ENCODE measurements around the gene AEBP1.
A peak's percentile ranks its signal among the peaks of the same experiment; 100 is the strongest.

AEBP1 gene

GRCh38 chr7:44101303-44101965 lies 2.7 kb upstream of the AEBP1 start:
- Histone ChIP-seq H4K8ac (ENCODE audit: low read depth, low read length) (no peak overlapping the region), H2BK5ac (ENCODE audit: low read length) (peak overlapping the region; percentile 69), H3K36me3 (replicated peaks in 1 of 2; ENCODE audit: control insufficient read depth in 2 of 2, insufficient read depth in 2 of 2, low read length in 2 of 2) (no peaks in the 10 kb centered on the region), H3K4ac (ENCODE audit: low read length) (no peak overlapping the region), H3K79me1 (ENCODE audit: low read depth, low read length) (no peaks in the 10 kb centered on the region), H3K4me1 (ENCODE audit: control insufficient read depth in 2 of 2, insufficient read depth in 1 of 2, low read depth in 1 of 2, low read length in 2 of 2) (peaks cover 8 to 14% of the 10 kb centered on the region in 2 donors), H2BK15ac (ENCODE audit: low read length) (no peak overlapping the region), H3K14ac (ENCODE audit: low read length) (no peak overlapping the region), H3K27ac (replicated peaks; ENCODE audit: low read length) (no peak overlapping the region), H2BK12ac (ENCODE audit: low read length) (no peak overlapping the region), H4K91ac (ENCODE audit: low read depth, low read length, poor library complexity) (no peak overlapping the region), H3K9ac (ENCODE audit: low read depth, low read length, poor library complexity) (peak overlapping the region; percentile 30), H3K4me2 (ENCODE audit: insufficient read depth, low read length, poor library complexity, severe bottlenecking) (no peak overlapping the region), H3K18ac (ENCODE audit: low read length) (peak overlapping the region; percentile 27), H2BK120ac (ENCODE audit: low read depth, low read length) (peak overlapping the region; percentile 39), H2AK5ac (ENCODE audit: low read depth, low read length) (peak overlapping the region; percentile 60), H3K27me3 (ENCODE audit: control insufficient read depth in 3 of 3, insufficient read depth in 3 of 3, low read depth in 1 of 3, low read length in 3 of 3) (peaks cover 0 to 8% (median 5%) of the 10 kb centered on the region in 3 experiments), H3K4me3 (ENCODE audit: low read length in 2 of 2) (no peak overlapping the region), H2AFZ (ENCODE audit: low read length) (peak overlapping the region; percentile 88), H3K23ac (ENCODE audit: low read depth, low read length, poor library complexity) (peak overlapping the region; percentile 27), H3K9me3 (replicated peaks in 1 of 2; ENCODE audit: control insufficient read depth in 2 of 2, insufficient read depth in 1 of 2, low read depth in 1 of 2, low read length in 2 of 2) (no peaks in the 10 kb centered on the region)
- DNase-seq (ENCODE audit: low spot score), result no peak
- WGBS, 2 donors (ENCODE audit: extremely low coverage in 2 of 2, insufficient read length in 2 of 2, insufficient replicate concordance in 1 of 2), result no CpG with 5 or more reads among the region's 3 CpGs

GRCh38 chr7:44101966-44102845 lies 1.9 kb upstream of the AEBP1 start:
- Histone ChIP-seq H3K79me1 (ENCODE audit: low read depth, low read length) (no peaks in the 10 kb centered on the region), H3K23ac (ENCODE audit: low read depth, low read length, poor library complexity) (no peak overlapping the region), H3K4me3 (ENCODE audit: low read length in 2 of 2) (no peak overlapping the region), H3K4me1 (ENCODE audit: control insufficient read depth in 2 of 2, insufficient read depth in 1 of 2, low read depth in 1 of 2, low read length in 2 of 2) (peaks cover 8 to 14% of the 10 kb centered on the region in 2 donors), H4K8ac (ENCODE audit: low read depth, low read length) (no peak overlapping the region), H2BK15ac (ENCODE audit: low read length) (peak overlapping the region; percentile 80), H3K27ac (replicated peaks; ENCODE audit: low read length) (no peak overlapping the region), H3K9ac (ENCODE audit: low read depth, low read length, poor library complexity) (no peak overlapping the region), H2BK12ac (ENCODE audit: low read length) (no peak overlapping the region), H3K4ac (ENCODE audit: low read length) (no peak overlapping the region), H3K9me3 (replicated peaks in 1 of 2; ENCODE audit: control insufficient read depth in 2 of 2, insufficient read depth in 1 of 2, low read depth in 1 of 2, low read length in 2 of 2) (no peaks in the 10 kb centered on the region), H2AK5ac (ENCODE audit: low read depth, low read length) (peak overlapping the region; percentile 1), H2BK5ac (ENCODE audit: low read length) (no peak overlapping the region), H2AFZ (ENCODE audit: low read length) (peak overlapping the region; percentile 18), H3K27me3 (ENCODE audit: control insufficient read depth in 3 of 3, insufficient read depth in 3 of 3, low read depth in 1 of 3, low read length in 3 of 3) (peaks cover 0 to 8% (median 5%) of the 10 kb centered on the region in 3 experiments), H3K18ac (ENCODE audit: low read length) (peak overlapping the region; percentile 35), H2BK120ac (ENCODE audit: low read depth, low read length) (no peak overlapping the region), H4K91ac (ENCODE audit: low read depth, low read length, poor library complexity) (no peak overlapping the region), H3K4me2 (ENCODE audit: insufficient read depth, low read length, poor library complexity, severe bottlenecking) (no peak overlapping the region), H3K36me3 (replicated peaks in 1 of 2; ENCODE audit: control insufficient read depth in 2 of 2, insufficient read depth in 2 of 2, low read length in 2 of 2) (no peaks in the 10 kb centered on the region), H3K14ac (ENCODE audit: low read length) (no peak overlapping the region)
- no peak for DNase-seq (ENCODE audit: low spot score)
- no CpG with 5 or more reads among the region's 14 CpGs for WGBS, 2 donors (ENCODE audit: extremely low coverage in 2 of 2, insufficient read length in 2 of 2, insufficient replicate concordance in 1 of 2)

- H3K4me2 ChIP-seq (ENCODE audit: insufficient read depth, low read length, poor library complexity, severe bottlenecking), result no peak overlapping the region
- DNase-seq (ENCODE audit: low spot score), result no peak
- no peak overlapping the region for H3K23ac ChIP-seq (ENCODE audit: low read depth, low read length, poor library complexity)
- no CpG with 5 or more reads among the region's 8 CpGs for WGBS, 2 donors (ENCODE audit: extremely low coverage in 2 of 2, insufficient read length in 2 of 2, insufficient replicate concordance in 1 of 2)
- H2AFZ ChIP-seq (ENCODE audit: low read length), result peak overlapping the region; percentile 87
- H2BK120ac ChIP-seq (ENCODE audit: low read depth, low read length), result no peak overlapping the region
- H3K4ac ChIP-seq (ENCODE audit: low read length), result no peak overlapping the region
- no peaks in the 10 kb centered on the region for H3K9me3 ChIP-seq (replicated peaks in 1 of 2; ENCODE audit: control insufficient read depth in 2 of 2, insufficient read depth in 1 of 2, low read depth in 1 of 2, low read length in 2 of 2)
- H2AK5ac ChIP-seq (ENCODE audit: low read depth, low read length), result peak overlapping the region; percentile 1
- peaks cover 0 to 8% (median 5%) of the 10 kb centered on the region in 3 experiments for H3K27me3 ChIP-seq (ENCODE audit: control insufficient read depth in 3 of 3, insufficient read depth in 3 of 3, low read depth in 1 of 3, low read length in 3 of 3)
- no peak overlapping the region for H3K27ac ChIP-seq (replicated peaks; ENCODE audit: low read length)
- H3K4me3 ChIP-seq (ENCODE audit: low read length in 2 of 2), result peak overlapping the region in 1 of 2 donors; percentile 43
- H3K14ac ChIP-seq (ENCODE audit: low read length), result no peak overlapping the region
- no peak overlapping the region for H3K9ac ChIP-seq (ENCODE audit: low read depth, low read length, poor library complexity)
- peaks cover 0 to 2% of the 10 kb centered on the region in 2 donors for H3K36me3 ChIP-seq (replicated peaks in 1 of 2; ENCODE audit: control insufficient read depth in 2 of 2, insufficient read depth in 2 of 2, low read length in 2 of 2)
- H4K91ac ChIP-seq (ENCODE audit: low read depth, low read length, poor library complexity), result no peak overlapping the region
- H3K79me1 ChIP-seq (ENCODE audit: low read depth, low read length), result no peaks in the 10 kb centered on the region
- no peak overlapping the region for H2BK5ac ChIP-seq (ENCODE audit: low read length)
- H2BK12ac ChIP-seq (ENCODE audit: low read length), result no peak overlapping the region
- H4K8ac ChIP-seq (ENCODE audit: low read depth, low read length), result no peak overlapping the region
- peak overlapping the region; percentile 39 for H3K18ac ChIP-seq (ENCODE audit: low read length)
- peak overlapping the region; percentile 80 for H2BK15ac ChIP-seq (ENCODE audit: low read length)
- peaks cover 8 to 14% of the 10 kb centered on the region in 2 donors for H3K4me1 ChIP-seq (ENCODE audit: control insufficient read depth in 2 of 2, insufficient read depth in 1 of 2, low read depth in 1 of 2, low read length in 2 of 2)
Measured at GRCh38 chr7:44102846-44103565, 1.1 kb upstream of the AEBP1 start.
